ENCODE results near the gene DUSP14.
"Not testable (repeated sequence)": the region's sequence is repeated elsewhere in the genome, so short reads cannot be mapped to it uniquely, and the experiment has no call there.

DUSP14 gene

DNA sequence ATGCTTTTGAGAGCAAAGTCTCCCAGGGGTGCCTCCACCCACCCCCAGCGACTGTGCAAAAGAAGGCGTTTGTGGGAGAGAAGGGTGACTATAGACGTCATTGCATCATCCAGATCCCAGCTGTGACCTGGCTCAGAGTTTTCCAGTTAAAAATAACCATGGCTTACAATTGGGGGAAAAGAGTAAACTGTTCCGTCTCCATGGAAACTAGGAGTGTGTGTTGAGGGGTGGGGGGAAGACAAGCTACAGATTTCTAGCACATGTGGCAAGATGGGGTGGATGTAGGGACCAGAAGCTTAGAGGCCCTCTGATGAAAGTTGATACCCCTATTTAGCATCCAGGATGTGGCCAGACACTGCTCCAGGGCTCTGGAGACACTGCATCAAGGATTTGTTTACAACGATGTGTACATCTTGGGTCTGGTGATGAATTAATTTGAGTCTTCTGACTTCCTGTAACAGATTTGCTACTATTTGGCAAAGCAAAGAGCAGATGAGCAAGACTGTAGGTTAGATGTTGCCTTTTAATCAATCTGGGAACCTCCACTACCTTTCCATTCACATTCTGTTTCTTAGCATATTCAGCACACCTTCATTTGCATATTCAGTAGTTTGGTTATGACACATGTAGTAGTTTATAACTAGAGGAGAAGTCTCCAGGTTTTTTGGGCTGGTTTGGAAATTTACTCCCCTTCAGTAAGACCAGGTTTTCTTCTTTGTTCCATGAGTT lies 6.2 kb upstream of the DUSP14 start:
- DNase-seq (ENCODE audit: low read depth in 2 of 2), result no peak

DNA sequence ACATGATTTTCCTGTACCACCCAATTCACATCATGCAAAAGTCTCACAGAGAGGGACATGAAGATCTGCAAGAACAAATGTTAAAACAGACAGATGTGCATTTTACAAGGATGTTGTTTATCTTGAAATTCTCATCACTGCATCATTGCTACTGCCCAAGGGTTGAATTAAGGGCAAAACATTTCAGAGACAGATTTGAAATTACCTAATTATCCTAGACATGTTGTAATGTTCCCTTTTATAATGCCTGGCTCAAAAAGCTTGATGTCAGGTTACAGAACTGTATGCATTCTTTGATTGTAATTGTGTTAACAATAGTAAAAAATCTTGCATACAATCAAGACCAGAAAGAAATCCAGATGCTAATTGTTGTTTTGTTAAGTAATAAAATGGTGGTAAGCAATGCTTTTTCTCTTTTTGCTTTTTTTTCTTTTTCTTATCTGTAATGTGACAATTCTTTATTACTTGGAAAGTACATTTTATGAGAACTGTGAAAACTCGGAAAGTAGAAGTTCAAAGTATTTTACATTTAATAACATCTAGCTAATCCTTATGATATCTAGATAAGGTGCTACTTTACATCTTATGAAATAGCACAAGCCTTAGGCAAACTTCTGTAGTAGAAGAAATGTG lies 3.6 kb upstream of the DUSP14 start:
- no peak for DNase-seq (ENCODE audit: low read depth in 2 of 2)

GRCh38 chr17:37488009-37488604 lies 1.6 kb upstream of the DUSP14 start:
- no peak for DNase-seq (ENCODE audit: low read depth in 2 of 2)

- peak; percentile 33 to 52 for DNase-seq (ENCODE audit: low read depth in 2 of 2)
Observed at GRCh38 chr17:37488607-37489196, 989 bp upstream of the DUSP14 start.

DNA sequence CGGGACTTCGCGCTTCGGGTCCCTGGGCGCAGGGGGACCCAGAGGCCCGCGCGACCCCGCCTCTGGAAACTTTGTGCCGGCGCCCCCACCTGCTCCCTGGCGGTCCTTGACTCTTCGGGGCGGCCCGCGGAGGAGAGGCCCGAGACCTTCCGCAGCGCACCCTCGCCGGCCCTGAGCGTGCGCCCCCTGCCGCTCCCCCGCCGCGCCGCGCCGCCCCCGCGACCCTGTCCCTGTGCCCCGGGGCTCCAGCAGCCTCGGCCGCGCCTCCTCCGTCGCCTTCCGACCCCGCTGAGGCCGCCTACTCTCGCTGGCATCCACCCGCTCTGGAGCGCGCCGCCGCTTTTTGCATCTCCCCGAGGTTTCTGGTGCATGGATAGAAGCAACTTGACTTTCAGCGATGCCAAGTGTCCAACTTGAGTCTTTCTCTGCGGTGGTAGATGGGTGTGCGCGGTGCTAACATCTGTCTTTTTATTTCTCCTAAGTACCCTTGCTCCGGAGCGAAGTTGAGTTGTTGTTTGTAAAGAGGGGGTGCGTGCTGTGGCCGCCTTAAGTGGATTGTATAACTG lies 414 bp downstream of the DUSP14 start:
- DNase-seq (ENCODE audit: low read depth in 2 of 2), result peak; percentile 50 to 63

DNA sequence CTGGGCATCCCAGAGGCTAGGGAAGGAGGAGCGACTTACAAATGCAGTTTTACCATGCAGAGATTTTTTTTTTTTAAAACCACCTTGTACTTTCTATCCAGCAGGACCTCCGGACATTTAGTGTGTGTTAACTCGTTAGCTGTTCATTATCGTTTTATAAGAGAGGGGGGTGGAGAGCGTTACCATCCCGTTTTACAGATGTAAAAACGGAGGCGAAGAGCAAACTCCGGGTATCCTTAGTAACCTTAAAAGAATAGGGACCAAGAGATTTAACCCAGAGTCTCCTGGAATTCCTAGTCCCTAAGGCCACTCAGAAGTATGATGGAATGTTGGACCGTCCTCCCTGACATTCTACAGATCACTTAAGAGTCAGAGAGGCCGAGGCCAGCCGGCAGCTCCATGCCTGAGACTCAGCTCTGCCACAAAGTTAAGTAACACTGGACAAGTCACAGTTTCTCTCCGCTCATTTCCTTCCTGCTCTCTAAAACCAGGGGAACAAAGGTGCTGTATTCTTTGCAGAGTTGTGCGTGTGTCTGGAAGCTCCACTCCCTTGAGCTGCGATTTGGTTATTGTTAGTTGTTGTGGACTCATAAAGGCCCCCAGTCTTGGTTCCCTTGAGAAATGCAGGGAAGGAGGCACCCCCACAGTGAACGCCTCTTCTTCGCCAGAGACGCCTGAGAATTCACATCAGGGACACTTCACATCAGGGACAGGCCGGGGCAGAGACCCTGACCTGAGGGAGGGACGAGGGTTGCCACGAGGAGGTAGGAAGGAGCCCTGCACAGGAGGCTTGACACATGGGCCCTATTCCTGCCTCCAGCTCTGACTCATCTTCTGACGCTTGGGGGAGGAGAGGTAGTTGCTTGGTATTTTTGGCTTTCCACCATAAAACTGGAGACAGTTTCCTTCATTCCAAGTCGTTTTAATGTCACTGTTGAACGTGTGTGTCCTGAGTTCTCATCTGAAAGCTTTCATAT lies 1.2 kb downstream of the DUSP14 start:
- DNase-seq (ENCODE audit: low read depth in 2 of 2), result peak in 1 of 2 experiments; percentile 12

- DNase-seq (ENCODE audit: low read depth in 2 of 2), result no peak
Observed at GRCh38 chr17:37492167-37492566, 2.5 kb downstream of the DUSP14 start.

GRCh38 chr17:37493249-37494027 lies 3.7 kb downstream of the DUSP14 start:
- no peak for DNase-seq (ENCODE audit: low read depth in 2 of 2)

DNA sequence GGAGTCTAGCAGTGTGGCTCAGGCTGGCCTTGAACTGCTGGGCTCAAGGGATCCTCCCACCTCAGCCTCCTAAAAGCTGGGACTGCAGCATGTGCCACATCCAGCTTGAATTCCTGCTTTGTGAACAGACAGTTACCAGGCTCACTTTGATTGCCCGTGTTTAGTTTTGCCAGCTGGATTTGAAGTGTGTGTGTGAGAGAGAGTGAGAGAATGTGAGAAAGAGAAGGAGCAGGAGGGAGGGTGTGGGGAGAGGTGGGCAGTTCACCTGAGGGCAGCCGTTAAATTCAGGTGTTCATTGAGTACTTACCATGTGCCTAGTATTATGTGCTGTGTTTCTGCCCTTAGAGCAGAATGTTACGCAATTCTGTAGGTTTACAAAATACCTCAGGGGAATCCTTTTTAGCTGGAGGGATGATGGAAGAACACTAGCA lies 4.7 kb downstream of the DUSP14 start:
- DNase-seq (ENCODE audit: low read depth in 2 of 2), result no peak

GRCh38 chr17:37494971-37495370 lies 5.3 kb downstream of the DUSP14 start:
- DNase-seq (ENCODE audit: low read depth in 2 of 2), result no peak

GRCh38 chr17:37500378-37500777 lies 10.7 kb downstream of the DUSP14 start:
- no peak for DNase-seq (ENCODE audit: low read depth in 2 of 2)

- no peak for DNase-seq (ENCODE audit: low read depth in 2 of 2)
Observed at GRCh38 chr17:37502009-37502936, 12.6 kb downstream of the DUSP14 start.

GRCh38 chr17:37503148-37503547 lies 13.5 kb downstream of the DUSP14 start:
- DNase-seq (ENCODE audit: low read depth in 2 of 2), result no peak

DNA sequence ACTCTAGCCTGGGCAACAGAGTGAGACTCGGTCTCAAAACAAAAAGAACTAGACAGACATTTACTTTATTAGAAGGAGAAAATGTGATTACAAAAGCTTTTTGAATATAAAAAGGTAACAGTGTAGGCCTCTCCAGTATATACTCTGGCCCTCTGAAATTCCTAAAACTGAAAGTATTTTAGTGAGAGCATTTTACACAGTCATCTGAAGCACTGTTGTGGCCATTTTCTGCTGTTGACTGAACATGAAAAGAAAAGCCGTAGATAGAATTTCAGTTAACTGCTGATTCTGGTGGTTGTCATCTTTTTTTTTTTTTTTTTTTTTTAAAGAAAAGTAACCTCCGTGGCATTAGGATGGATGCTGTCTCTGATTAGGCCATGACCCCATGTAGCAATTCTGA lies 15.6 kb downstream of the DUSP14 start:
- DNase-seq (ENCODE audit: low read depth in 2 of 2), result no peak

- DNase-seq (ENCODE audit: low read depth in 2 of 2), result no peak
Observed at GRCh38 chr17:37506678-37507077, 17.0 kb downstream of the DUSP14 start.

- no peak for DNase-seq (ENCODE audit: low read depth in 2 of 2)
Observed at GRCh38 chr17:37507111-37507510, 17.4 kb downstream of the DUSP14 start.

DNA sequence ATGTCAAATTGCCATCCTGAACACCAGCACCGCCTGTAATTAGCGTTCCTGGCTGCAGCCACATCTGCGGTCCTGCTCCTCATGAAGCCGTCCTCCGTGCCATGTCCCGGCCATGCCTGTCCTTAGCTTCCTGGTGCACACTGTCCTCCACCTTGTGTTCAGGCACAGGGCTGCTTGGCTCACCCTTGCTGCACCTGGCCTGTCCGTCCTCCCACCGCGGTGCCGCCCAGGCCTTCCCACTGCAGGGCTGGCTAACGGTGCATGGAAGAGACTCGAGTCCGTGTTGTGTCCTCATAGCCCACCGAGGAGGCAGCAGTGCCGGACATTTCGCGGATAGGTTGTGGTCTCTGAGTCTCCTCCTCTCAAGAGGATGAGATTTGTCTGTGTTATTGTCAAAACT lies 20.4 kb downstream of the DUSP14 start:
- DNase-seq (ENCODE audit: low read depth in 2 of 2), result no peak

GRCh38 chr17:37511642-37512041 lies 22.0 kb downstream of the DUSP14 start:
- DNase-seq (ENCODE audit: low read depth in 2 of 2), result not testable (repeated sequence)

GRCh38 chr17:37512442-37513068 lies 22.9 kb downstream of the DUSP14 start:
- no peak for DNase-seq (ENCODE audit: low read depth in 2 of 2)
